Measurements from ENCODE around the gene TMEM163. TPM values are rescaled to one million over a fixed set of nuclear protein-coding genes. Genes with fewer than 3 reads are reported as not detected.

The TMEM163 gene
- total RNA-seq, 2 experiments from 2014 or later: 0.23 TPM; not detected in 1

DNA sequence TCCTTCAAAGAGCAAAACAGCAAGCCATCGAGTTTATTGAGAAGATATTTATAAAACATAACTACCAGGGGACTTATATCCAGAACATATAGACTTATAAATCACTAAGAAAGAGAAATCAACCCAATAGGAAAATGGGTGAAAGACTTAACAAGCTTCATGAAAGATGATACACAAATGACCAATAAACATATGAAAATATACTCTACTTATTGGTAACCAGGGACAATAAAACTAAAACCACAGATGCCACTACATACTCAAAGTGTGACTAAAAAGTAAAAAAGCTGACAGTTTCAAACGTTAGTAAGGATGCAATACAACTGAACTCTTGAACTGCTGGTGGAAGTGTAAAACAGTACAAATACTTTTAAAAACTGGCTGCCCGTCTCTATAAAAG is 154.3 kb downstream of the TMEM163 start:
- DNase-seq: no peak
- ChIA-PET POLR2A (no interaction called here), CTCF (no interaction called here)
- peaks cover 13% of the 10 kb centered on the region for H3K27me3 Mint-ChIP-seq (ENCODE audit: low read depth)
- no peak overlapping the region for H3K27ac Mint-ChIP-seq
- no peak for ATAC-seq
- no peak overlapping the region for H3K4me3 Mint-ChIP-seq
- H3K4me1 Mint-ChIP-seq (ENCODE audit: low read depth): no peaks in the 10 kb centered on the region
- no peaks in the 10 kb centered on the region for H3K9me3 Mint-ChIP-seq (ENCODE audit: insufficient read depth)
- H3K36me3 Mint-ChIP-seq (ENCODE audit: low read depth): no peaks in the 10 kb centered on the region

DNA sequence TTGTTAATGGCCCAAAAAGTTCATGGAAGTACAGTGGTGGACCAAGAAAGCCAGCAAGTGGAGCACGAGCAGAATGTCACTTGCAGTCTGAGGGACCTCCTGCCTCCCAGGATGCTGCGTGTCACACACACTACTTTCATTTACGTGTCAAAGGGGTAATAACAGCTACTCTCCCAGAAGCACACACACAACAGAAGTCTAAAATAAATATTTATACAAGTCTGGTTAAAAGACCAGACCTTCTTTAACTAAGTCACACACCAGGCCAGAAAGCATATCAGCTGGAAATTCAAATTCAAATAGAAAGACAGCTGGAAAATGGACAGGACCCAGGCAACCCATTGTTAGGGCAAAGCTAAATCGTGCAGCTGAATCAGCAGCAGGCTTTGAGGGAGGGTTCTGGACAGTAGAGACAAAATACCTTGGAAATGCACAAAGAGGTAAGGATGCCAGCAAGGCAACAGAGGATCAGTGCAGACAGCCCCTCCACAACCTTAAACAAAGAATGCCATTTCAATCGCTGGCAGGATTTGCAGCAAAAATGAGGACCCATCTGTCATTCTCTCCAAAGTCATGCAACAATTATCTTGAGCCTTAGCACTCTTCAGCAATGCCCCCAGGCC is 160.5 kb downstream of the TMEM163 start:
- DNase-seq (no peak), ATAC-seq (no peak)
- POLR2A ChIA-PET: no interaction called here
- H3K4me1 Mint-ChIP-seq (ENCODE audit: low read depth): no peaks in the 10 kb centered on the region
- no peaks in the 10 kb centered on the region for H3K9me3 Mint-ChIP-seq (ENCODE audit: insufficient read depth)
- H3K36me3 Mint-ChIP-seq (ENCODE audit: low read depth): no peaks in the 10 kb centered on the region
- H3K4me3 Mint-ChIP-seq: no peak overlapping the region
- no peak overlapping the region for H3K27ac Mint-ChIP-seq
- H3K27me3 Mint-ChIP-seq (ENCODE audit: low read depth): peaks cover 7% of the 10 kb centered on the region
- CTCF ChIA-PET: no interaction called here

DNA sequence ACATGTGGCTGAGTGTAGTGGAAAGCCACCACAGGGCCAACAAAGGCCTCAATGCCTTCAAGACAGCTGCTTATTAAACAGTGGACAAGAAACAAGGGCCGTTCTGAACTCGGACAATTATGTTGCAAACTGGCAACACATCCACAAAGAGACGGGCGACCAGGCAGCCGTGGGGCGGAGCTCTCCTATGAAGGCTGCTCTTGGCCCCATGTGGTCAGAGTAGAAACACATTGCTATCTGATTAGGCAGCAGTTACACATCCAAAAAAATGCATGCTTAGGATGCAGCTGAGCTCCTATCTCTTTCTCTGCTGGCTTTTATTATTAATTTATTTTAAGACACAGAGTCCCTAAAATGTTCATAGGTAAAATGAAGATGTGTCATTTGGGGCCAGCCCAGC is 163.4 kb downstream of the TMEM163 start:
- ChIA-PET CTCF (no interaction called here), POLR2A (no interaction called here)
- no peak overlapping the region for H3K4me3 Mint-ChIP-seq
- H3K4me1 Mint-ChIP-seq (ENCODE audit: low read depth): no peaks in the 10 kb centered on the region
- no peak for ATAC-seq
- no peaks in the 10 kb centered on the region for H3K9me3 Mint-ChIP-seq (ENCODE audit: insufficient read depth)
- peaks cover 6% of the 10 kb centered on the region for H3K27me3 Mint-ChIP-seq (ENCODE audit: low read depth)
- H3K27ac Mint-ChIP-seq: no peak overlapping the region
- no peak for DNase-seq
- H3K36me3 Mint-ChIP-seq (ENCODE audit: low read depth): no peaks in the 10 kb centered on the region

DNA sequence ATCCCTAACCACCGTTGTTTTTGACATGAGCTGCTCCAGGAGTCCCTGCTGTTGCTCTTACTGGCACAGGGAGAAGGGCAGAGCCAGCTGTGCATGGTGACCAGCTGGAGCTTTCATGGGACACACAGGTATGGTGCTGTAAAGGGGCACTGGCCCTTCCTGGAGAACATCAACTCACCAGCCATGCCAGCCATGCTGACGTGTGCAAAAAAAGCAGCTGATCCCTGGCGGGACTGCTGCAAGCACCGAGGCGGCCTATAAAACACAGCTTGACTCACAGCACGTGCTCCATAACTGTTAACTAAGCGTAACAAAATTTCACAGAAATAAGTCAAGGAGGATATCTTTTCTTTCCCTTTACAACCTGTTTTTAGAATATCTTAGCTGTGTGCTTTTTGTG is 165.1 kb downstream of the TMEM163 start:
- ChIA-PET POLR2A (no interaction called here), CTCF (no interaction called here)
- peaks cover 5% of the 10 kb centered on the region for H3K27me3 Mint-ChIP-seq (ENCODE audit: low read depth)
- H3K9me3 Mint-ChIP-seq (ENCODE audit: insufficient read depth): no peaks in the 10 kb centered on the region
- H3K36me3 Mint-ChIP-seq (ENCODE audit: low read depth): no peaks in the 10 kb centered on the region
- DNase-seq (no peak), ATAC-seq (no peak)
- H3K4me3 Mint-ChIP-seq: no peak overlapping the region
- H3K27ac Mint-ChIP-seq: no peak overlapping the region
- H3K4me1 Mint-ChIP-seq (ENCODE audit: low read depth): no peaks in the 10 kb centered on the region

DNA sequence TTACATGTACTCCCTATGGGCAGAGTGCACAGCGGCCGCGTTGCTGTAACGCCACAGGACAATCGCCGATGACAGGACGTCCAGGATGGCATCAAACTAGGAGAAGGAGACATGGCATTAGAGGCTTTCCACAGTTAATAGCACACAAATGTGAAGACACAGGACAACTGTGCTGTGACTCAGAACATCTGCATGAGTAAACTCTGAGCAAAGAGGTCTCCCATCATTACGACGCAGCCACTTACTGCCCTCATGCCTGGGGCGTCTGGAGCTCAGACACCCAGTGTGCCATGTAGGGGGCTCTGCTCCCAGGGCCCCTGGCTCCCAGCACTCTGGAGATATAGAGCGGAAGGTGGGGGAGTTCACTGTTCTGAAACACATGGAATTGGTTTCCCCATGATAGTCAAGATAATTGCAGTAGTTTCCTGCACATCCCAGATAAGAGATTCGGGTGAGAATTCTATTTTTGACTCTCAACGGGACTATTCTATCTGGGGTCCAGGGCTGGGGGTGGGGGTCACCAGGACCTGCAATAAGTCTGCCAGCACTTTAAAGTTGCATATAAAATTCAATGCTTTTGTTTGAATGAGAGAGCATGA is 168.1 kb downstream of the TMEM163 start:
- Mint-ChIP-seq H3K4me1 (ENCODE audit: low read depth) (no peaks in the 10 kb centered on the region), H3K27me3 (ENCODE audit: low read depth) (peaks cover 7% of the 10 kb centered on the region), H3K4me3 (no peak overlapping the region), H3K36me3 (ENCODE audit: low read depth) (no peaks in the 10 kb centered on the region), H3K27ac (no peak overlapping the region), H3K9me3 (ENCODE audit: insufficient read depth) (no peaks in the 10 kb centered on the region)
- DNase-seq (no peak), ATAC-seq (no peak)
- POLR2A ChIA-PET: no interaction called here
- CTCF ChIA-PET: no interaction called here

DNA sequence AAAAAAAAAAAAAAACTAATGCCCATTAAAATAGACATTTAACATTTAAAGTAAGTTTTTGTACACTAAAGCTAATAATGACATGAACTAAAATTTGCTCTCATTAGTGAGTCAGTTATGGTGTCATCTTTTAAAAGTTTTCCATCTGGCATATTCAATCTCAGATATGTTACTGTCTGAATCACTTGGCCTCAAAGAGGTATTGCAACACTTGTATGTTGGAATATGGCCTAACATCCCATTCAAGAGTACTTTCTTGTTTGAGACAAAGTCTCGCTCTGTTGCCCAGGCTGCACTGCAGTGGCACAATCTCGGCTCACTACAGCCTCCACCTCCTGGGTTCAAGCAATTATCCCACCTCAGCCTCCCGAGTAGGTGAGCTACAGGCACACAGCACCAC is 169.7 kb downstream of the TMEM163 start:
- Mint-ChIP-seq H3K36me3 (ENCODE audit: low read depth) (no peaks in the 10 kb centered on the region), H3K27me3 (ENCODE audit: low read depth) (peaks cover 9% of the 10 kb centered on the region), H3K9me3 (ENCODE audit: insufficient read depth) (no peaks in the 10 kb centered on the region), H3K27ac (no peak overlapping the region), H3K4me3 (no peak overlapping the region), H3K4me1 (ENCODE audit: low read depth) (no peaks in the 10 kb centered on the region)
- CTCF ChIA-PET: no interaction called here
- ATAC-seq (no peak), DNase-seq (no peak)
- POLR2A ChIA-PET: interaction anchor here (0.6 kb wide), 1 partner anchor 68 kb away, joined by 4 read pairs; no protein-coding TSS in a partner anchor

DNA sequence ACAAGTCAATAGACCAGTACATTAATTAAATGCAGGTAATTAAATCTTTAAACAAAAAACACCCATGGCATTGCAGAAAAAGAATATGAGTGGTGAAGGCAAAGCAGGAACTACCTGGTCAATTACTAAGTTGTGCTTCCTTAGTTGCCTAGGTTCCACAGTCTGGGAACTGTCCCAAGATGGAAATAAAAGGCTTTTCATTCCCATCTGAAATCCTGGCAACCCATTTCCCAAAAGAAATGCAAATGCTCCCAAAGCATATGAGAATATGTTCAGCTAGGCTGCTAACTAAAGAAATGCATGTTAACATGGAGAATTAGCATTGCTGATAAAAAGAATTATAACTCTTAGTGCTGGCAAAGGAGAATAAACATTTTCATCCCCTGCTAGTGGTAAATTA is 177.8 kb downstream of the TMEM163 start:
- DNase-seq: no peak
- Mint-ChIP-seq H3K27me3 (ENCODE audit: low read depth) (peaks cover 2% of the 10 kb centered on the region), H3K4me1 (ENCODE audit: low read depth) (no peaks in the 10 kb centered on the region), H3K36me3 (ENCODE audit: low read depth) (no peaks in the 10 kb centered on the region), H3K9me3 (ENCODE audit: insufficient read depth) (no peaks in the 10 kb centered on the region), H3K27ac (no peak overlapping the region), H3K4me3 (no peak overlapping the region)
- POLR2A ChIA-PET: no interaction called here
- CTCF ChIA-PET: no interaction called here
- no peak for ATAC-seq

DNA sequence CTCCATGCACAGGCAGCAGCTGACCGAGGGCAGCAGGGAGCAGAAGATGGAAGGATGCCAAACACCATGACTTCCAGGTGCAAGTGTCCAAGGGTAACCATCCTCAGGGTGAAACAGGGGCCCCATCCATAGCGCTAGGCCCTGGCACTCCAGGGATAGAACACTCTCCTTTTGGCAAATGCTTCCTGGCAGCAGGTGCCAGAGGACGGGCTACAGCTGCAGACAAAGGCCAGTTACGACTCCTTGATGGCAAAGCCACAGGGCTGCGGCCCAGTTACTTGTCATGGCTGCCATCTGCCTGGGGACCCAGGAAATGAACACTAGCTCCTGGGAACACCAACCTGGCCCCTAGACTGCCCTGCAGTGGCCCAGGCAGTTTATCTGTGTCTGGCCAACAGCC is 178.8 kb downstream of the TMEM163 start:
- Mint-ChIP-seq H3K4me3 (no peak overlapping the region), H3K27ac (no peak overlapping the region)

DNA sequence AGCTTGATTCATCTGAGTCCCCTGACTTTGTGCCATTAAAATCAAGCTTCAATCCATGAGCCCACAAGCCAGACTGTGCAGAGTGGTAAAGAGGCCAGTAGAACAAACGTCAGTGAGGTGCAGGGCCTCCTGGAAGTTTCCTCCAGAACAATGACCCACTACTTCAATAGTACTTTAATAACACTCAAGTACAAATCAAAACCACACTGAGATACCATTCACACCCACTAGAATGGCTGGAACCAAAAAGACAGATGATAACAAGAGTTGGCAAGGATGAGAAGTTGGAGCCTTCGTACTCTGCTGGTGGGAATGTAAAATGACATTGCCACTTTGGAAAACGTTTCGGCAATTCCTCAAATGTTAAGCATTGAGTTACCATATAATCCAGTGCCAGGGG is 181.1 kb downstream of the TMEM163 start:
- H3K36me3 Mint-ChIP-seq (ENCODE audit: low read depth): no peaks in the 10 kb centered on the region
- DNase-seq: no peak
- CTCF ChIA-PET: no interaction called here
- H3K9me3 Mint-ChIP-seq (ENCODE audit: insufficient read depth): no peaks in the 10 kb centered on the region
- ATAC-seq: no peak
- H3K4me1 Mint-ChIP-seq (ENCODE audit: low read depth): no peaks in the 10 kb centered on the region
- no peak overlapping the region for H3K27ac Mint-ChIP-seq
- H3K27me3 Mint-ChIP-seq (ENCODE audit: low read depth): peaks cover 5% of the 10 kb centered on the region
- no peak overlapping the region for H3K4me3 Mint-ChIP-seq
- POLR2A ChIA-PET: no interaction called here

More for the DNA sequence above, 178.8 kb downstream of the TMEM163 start:
- CTCF ChIA-PET: no interaction called here
- no peaks in the 10 kb centered on the region for H3K9me3 Mint-ChIP-seq (ENCODE audit: insufficient read depth)
- DNase-seq (no peak), ATAC-seq (no peak)
- no peaks in the 10 kb centered on the region for H3K4me1 Mint-ChIP-seq (ENCODE audit: low read depth)
- POLR2A ChIA-PET: no interaction called here
- H3K36me3 Mint-ChIP-seq (ENCODE audit: low read depth): no peaks in the 10 kb centered on the region
- H3K27me3 Mint-ChIP-seq (ENCODE audit: low read depth): peaks cover 2% of the 10 kb centered on the region

DNA sequence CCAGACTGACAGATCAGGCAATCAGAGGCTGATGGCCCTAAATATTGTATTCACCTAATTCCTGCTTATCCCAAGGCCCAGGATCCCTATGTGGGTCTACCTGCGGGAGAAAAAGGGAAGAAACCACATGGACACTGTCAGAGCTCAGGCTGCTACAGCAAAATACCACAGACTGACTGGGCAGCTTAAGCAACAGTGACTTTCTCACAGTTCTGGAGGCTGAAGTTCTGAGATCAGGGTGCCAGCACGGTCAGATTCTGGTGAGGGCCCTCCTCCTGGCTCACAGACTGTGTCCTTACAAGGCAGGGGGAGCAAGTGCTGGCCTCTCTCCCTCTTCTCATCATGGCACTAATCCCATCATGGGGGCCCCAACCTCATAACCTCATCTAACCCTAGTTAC is 181.7 kb downstream of the TMEM163 start:
- ChIA-PET CTCF (no interaction called here), POLR2A (no interaction called here)
- peaks cover 5% of the 10 kb centered on the region for H3K27me3 Mint-ChIP-seq (ENCODE audit: low read depth)
- no peaks in the 10 kb centered on the region for H3K36me3 Mint-ChIP-seq (ENCODE audit: low read depth)
- H3K4me3 Mint-ChIP-seq: no peak overlapping the region
- H3K9me3 Mint-ChIP-seq (ENCODE audit: insufficient read depth): no peaks in the 10 kb centered on the region
- no peaks in the 10 kb centered on the region for H3K4me1 Mint-ChIP-seq (ENCODE audit: low read depth)
- DNase-seq (no peak), ATAC-seq (no peak)
- H3K27ac Mint-ChIP-seq: no peak overlapping the region

DNA sequence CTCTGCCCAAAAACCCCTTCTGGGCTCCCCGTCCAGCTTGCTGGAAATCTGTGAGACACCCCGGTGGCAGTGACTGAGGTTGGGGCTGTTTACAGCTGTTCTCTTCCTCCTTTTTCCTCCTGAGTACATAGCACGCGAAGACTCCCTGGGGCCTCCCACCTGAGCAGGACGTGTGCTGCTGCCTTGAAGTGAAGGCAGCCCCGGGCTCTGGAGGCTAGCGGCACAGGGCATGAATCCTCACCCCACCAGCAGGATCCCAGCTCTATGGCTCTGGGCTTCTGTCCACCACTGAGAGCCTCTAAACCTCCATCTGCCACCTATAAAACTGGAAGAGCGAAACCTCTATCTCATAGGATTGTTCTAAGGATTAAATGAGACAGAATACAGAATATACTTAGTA is 182.5 kb downstream of the TMEM163 start:
- no peaks in the 10 kb centered on the region for H3K9me3 Mint-ChIP-seq (ENCODE audit: insufficient read depth)
- DNase-seq (no peak), ATAC-seq (no peak)
- H3K27ac Mint-ChIP-seq: no peak overlapping the region
- POLR2A ChIA-PET: no interaction called here
- no peaks in the 10 kb centered on the region for H3K36me3 Mint-ChIP-seq (ENCODE audit: low read depth)
- H3K4me1 Mint-ChIP-seq (ENCODE audit: low read depth): no peaks in the 10 kb centered on the region
- CTCF ChIA-PET: no interaction called here
- peaks cover 5% of the 10 kb centered on the region for H3K27me3 Mint-ChIP-seq (ENCODE audit: low read depth)
- H3K4me3 Mint-ChIP-seq: no peak overlapping the region

DNA sequence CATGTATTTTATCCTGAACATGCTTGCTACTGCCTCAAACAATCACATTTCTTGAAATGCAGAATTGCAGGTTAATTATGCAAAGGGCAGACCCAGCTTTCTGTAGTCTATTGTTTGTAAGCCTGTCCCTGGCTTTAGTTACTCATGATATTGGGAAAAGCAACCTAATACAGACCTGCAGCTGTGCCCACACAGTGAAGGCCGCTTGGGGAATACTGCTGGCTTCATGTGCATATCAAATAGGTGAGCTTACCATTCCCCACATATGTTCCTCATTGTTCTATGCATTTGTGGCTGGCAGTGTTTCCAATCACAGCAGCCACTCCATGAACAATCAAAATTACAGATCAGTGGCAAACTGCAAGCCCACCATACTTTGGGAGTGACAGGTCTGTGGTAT is 186.3 kb downstream of the TMEM163 start:
- Mint-ChIP-seq H3K27ac (no peak overlapping the region), H3K27me3 (ENCODE audit: low read depth) (peaks cover 7% of the 10 kb centered on the region), H3K4me3 (no peak overlapping the region), H3K36me3 (ENCODE audit: low read depth) (no peaks in the 10 kb centered on the region), H3K4me1 (ENCODE audit: low read depth) (no peaks in the 10 kb centered on the region), H3K9me3 (ENCODE audit: insufficient read depth) (no peaks in the 10 kb centered on the region)
- no peak for DNase-seq
- POLR2A ChIA-PET: no interaction called here
- CTCF ChIA-PET: no interaction called here
- ATAC-seq: no peak

DNA sequence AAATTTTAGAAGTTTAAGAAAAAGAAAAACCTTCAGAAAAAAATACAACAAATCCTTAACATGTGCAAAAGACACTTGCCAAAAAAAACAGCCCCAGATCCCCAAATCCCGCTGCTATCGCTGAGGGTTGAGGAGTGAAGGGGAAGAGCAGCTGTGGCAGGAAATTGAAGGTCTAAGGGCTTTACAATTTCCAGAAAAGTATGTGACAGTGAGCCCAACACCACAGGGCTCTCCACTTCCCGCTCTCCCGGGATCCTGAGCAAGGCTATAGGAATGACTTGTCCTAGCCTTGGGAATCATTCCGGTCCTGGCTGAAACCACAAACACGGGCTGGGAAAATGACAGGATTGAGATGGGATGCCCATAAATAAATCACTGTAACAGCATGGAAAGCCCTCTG is 191.4 kb downstream of the TMEM163 start:
- no peak overlapping the region for H3K4me3 Mint-ChIP-seq
- POLR2A ChIA-PET: no interaction called here

More for the DNA sequence above, 191.4 kb downstream of the TMEM163 start:
- H3K36me3 Mint-ChIP-seq (ENCODE audit: low read depth): no peaks in the 10 kb centered on the region
- CTCF ChIA-PET: no interaction called here
- H3K27ac Mint-ChIP-seq: no peak overlapping the region
- no peaks in the 10 kb centered on the region for H3K4me1 Mint-ChIP-seq (ENCODE audit: low read depth)
- DNase-seq (no peak), ATAC-seq (no peak)
- peaks cover 12% of the 10 kb centered on the region for H3K27me3 Mint-ChIP-seq (ENCODE audit: low read depth)
- H3K9me3 Mint-ChIP-seq (ENCODE audit: insufficient read depth): no peaks in the 10 kb centered on the region

All from activated CD8-positive, alpha-beta T cell treated with anti-CD3 and anti-CD28 coated beads, Interleukin-2, amount 10 ng/mL, durations not matched to agents 7 days and 5 days (primary cell).